ENCODE data around the gene PLOD1.

DNA sequence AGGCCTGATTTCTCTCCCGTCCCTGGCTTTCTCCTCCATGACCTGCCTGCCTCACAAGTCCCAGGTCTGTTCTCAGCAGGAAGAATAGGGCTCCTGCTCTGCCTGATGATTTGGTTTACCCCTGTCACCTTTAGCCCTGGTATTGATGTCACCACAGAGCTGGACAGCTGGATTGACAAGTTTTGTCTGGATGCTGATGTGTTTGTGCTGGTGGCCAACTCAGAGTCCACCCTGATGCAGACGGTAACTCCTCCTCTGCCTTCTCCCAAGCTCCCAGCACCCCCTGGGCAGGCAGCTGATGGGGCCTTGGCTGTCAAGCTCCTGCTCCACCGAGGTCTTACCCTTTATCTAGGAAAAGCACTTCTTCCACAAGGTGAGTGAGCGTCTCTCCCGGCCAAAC lies 64.1 kb downstream of the PLOD1 start:
- TF ChIP-seq, protein P1, sequence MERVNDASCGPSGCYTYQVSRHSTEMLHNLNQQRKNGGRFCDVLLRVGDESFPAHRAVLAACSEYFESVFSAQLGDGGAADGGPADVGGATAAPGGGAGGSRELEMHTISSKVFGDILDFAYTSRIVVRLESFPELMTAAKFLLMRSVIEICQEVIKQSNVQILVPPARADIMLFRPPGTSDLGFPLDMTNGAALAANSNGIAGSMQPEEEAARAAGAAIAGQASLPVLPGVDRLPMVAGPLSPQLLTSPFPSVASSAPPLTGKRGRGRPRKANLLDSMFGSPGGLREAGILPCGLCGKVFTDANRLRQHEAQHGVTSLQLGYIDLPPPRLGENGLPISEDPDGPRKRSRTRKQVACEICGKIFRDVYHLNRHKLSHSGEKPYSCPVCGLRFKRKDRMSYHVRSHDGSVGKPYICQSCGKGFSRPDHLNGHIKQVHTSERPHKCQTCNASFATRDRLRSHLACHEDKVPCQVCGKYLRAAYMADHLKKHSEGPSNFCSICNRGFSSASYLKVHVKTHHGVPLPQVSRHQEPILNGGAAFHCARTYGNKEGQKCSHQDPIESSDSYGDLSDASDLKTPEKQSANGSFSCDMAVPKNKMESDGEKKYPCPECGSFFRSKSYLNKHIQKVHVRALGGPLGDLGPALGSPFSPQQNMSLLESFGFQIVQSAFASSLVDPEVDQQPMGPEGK (CRISPR knock-in tag; IDR thresholded peaks at IDR 0.05; ENCODE audit: borderline replicate concordance), result no peak
- TF ChIP-seq ARNTL (CRISPR knock-in tag; IDR thresholded peaks at IDR 0.05; ENCODE audit: borderline replicate concordance, low read depth), result no peak
- TF ChIP-seq, protein P2, sequence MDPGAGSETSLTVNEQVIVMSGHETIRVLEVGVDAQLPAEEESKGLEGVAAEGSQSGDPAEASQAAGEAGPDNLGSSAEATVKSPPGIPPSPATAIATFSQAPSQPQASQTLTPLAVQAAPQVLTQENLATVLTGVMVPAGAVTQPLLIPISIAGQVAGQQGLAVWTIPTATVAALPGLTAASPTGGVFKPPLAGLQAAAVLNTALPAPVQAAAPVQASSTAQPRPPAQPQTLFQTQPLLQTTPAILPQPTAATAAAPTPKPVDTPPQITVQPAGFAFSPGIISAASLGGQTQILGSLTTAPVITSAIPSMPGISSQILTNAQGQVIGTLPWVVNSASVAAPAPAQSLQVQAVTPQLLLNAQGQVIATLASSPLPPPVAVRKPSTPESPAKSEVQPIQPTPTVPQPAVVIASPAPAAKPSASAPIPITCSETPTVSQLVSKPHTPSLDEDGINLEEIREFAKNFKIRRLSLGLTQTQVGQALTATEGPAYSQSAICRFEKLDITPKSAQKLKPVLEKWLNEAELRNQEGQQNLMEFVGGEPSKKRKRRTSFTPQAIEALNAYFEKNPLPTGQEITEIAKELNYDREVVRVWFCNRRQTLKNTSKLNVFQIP (CRISPR knock-in tag; IDR thresholded peaks at IDR 0.05; ENCODE audit: borderline replicate concordance, low read depth), result no peak

All from SK-N-SH treated with all-trans-retinoic acid at 6 μM for 48 hours (cell line).